ENCODE measurements around the gene DOHH.
"Not testable (repeated sequence)": the region's sequence is repeated elsewhere in the genome, so short reads cannot be mapped to it uniquely, and the experiment has no call there.

The DOHH gene

DNA sequence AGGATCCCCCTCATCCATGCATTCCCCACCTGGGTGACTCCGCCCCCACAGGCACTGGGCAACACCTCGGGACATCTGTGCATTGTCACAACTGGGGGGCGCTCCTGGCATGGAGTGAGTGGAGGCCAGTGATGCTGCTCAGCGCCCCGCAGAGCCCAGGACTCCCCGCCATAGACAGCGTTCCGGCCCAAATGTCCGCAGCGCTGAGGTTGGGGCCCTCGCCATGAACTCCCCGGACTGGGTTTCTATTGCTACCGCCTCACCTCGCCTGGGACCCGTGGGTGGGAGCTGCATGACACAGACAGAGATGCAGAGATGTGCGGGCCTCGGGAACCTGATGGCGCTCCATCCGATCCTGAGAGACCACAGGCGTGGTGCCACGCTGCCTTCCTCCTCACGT lies 10.3 kb upstream of the DOHH start:
- no peak overlapping the region for H3K27ac ChIP-seq (ENCODE audit: low read length)
- H3F3A ChIP-seq (ENCODE audit: insufficient read depth, low read length): no peaks in the 10 kb centered on the region
- TF ChIP-seq EZH2 (optimal IDR thresholded peaks at IDR 0.05; ENCODE audit: low read depth, low read length): no peak
- no peak for TF ChIP-seq EZH2phosphoT487 (IDR thresholded peaks at IDR 0.05; ENCODE audit: low read length)
- TF ChIP-seq, protein P1, sequence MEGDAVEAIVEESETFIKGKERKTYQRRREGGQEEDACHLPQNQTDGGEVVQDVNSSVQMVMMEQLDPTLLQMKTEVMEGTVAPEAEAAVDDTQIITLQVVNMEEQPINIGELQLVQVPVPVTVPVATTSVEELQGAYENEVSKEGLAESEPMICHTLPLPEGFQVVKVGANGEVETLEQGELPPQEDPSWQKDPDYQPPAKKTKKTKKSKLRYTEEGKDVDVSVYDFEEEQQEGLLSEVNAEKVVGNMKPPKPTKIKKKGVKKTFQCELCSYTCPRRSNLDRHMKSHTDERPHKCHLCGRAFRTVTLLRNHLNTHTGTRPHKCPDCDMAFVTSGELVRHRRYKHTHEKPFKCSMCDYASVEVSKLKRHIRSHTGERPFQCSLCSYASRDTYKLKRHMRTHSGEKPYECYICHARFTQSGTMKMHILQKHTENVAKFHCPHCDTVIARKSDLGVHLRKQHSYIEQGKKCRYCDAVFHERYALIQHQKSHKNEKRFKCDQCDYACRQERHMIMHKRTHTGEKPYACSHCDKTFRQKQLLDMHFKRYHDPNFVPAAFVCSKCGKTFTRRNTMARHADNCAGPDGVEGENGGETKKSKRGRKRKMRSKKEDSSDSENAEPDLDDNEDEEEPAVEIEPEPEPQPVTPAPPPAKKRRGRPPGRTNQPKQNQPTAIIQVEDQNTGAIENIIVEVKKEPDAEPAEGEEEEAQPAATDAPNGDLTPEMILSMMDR (IDR thresholded peaks at IDR 0.05; ENCODE audit: low read length): no peak
- peaks cover 6% of the 10 kb centered on the region for H3K4me1 ChIP-seq (ENCODE audit: low read length)
- peaks cover 94% of the 10 kb centered on the region for H3K79me2 ChIP-seq (ENCODE audit: low read length)
- H3K36me3 ChIP-seq (replicated peaks; ENCODE audit: insufficient read depth, low read length): no peaks in the 10 kb centered on the region
- no peaks in the 10 kb centered on the region for H3K27me3 ChIP-seq (replicated peaks; ENCODE audit: insufficient read depth, low read length)
- H3K9me2 ChIP-seq (replicated peaks; ENCODE audit: insufficient read depth, low read length): no peaks in the 10 kb centered on the region
- no peaks in the 10 kb centered on the region for H3K9me3 ChIP-seq (replicated peaks; ENCODE audit: insufficient read depth, low read length)
- DNase-seq: no peak
- no peaks in the 10 kb centered on the region for H4K20me1 ChIP-seq (ENCODE audit: insufficient read depth, low read length)
- H3K4me3 ChIP-seq (ENCODE audit: low read length): no peak overlapping the region
- H2AFZ ChIP-seq (ENCODE audit: low read length): no peak overlapping the region
- H3K4me2 ChIP-seq (ENCODE audit: low read depth, low read length): no peak overlapping the region
- no peak overlapping the region for H3K9ac ChIP-seq (ENCODE audit: low read length)

DNA sequence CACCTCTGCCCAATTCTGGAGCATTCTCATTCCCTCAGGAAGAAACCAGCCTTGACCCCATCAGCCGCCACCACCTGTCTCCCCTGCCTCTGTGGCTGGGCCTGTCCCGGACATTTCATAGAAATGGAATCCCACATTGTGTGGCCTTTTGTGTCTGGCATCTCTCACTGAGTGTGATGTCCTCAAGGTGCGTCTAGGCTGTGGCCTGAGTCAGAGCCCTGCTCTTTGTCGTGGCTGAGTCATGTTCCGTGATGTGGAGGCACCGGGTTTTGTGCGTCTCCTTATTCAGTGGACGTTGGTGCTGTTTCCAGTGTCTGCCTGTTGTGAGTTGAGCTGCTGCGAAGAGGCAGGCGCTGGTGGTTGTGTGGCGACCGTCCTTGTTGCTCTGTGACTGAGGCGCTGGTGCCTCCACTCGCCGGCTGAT lies 9.1 kb upstream of the DOHH start:
- Histone ChIP-seq H4K20me1 (ENCODE audit: insufficient read depth, low read length) (no peaks in the 10 kb centered on the region), H3K27me3 (replicated peaks; ENCODE audit: insufficient read depth, low read length) (no peaks in the 10 kb centered on the region), H3K79me2 (ENCODE audit: low read length) (peaks cover 83% of the 10 kb centered on the region), H3K4me1 (ENCODE audit: low read length) (peaks cover 6% of the 10 kb centered on the region), H3K36me3 (replicated peaks; ENCODE audit: insufficient read depth, low read length) (no peaks in the 10 kb centered on the region), H3K9ac (ENCODE audit: low read length) (no peak overlapping the region), H3F3A (ENCODE audit: insufficient read depth, low read length) (no peaks in the 10 kb centered on the region), H2AFZ (ENCODE audit: low read length) (no peak overlapping the region), H3K4me2 (ENCODE audit: low read depth, low read length) (no peak overlapping the region), H3K27ac (ENCODE audit: low read length) (no peak overlapping the region), H3K9me3 (replicated peaks; ENCODE audit: insufficient read depth, low read length) (no peaks in the 10 kb centered on the region), H3K9me2 (replicated peaks; ENCODE audit: insufficient read depth, low read length) (no peaks in the 10 kb centered on the region), H3K4me3 (ENCODE audit: low read length) (no peak overlapping the region)
- no peak for DNase-seq
- TF ChIP-seq EZH2 (optimal IDR thresholded peaks at IDR 0.05; ENCODE audit: low read depth, low read length) (no peak), EZH2phosphoT487 (IDR thresholded peaks at IDR 0.05; ENCODE audit: low read length) (no peak)
- TF ChIP-seq, protein P1 (IDR thresholded peaks at IDR 0.05; ENCODE audit: low read length): no peak

DNA sequence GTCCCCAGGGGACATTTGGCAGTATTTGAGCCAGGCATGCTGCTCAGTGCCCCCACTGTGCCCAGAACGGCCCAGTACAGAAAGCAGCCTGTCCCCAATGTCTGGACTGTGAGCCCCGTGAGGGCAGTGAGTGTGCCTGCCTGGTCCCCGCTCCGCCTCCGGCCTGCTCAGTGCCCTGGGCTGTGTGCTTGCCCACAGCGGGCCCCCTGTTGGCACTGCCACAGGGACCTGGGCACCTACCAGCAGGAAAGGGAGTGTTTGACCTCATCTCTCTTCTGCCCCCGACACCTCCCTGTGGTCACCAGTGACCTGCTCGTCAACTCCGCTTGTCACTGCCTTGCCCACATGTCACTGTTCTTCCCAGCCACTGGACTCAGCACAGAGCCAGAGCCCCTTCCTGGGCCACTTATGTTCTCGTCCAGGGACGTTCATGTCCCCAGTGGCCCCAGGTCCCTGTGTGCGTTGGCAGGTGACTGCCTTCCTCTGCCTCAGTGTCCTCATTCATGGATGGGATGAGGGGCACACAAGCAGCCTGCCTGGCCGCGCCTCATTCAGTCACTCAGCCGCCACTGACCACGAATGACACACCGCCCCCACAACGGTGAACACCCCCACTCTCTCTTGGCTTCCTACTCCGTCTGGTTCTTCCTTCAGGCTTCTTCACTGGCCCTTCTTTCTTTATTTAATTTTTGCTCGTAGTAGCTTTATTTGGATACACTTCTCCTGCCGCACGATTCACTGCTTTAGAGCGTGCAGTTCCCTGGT lies 8.5 kb upstream of the DOHH start:
- no peak overlapping the region for H3K4me2 ChIP-seq (ENCODE audit: low read depth, low read length)
- no peaks in the 10 kb centered on the region for H3K27me3 ChIP-seq (replicated peaks; ENCODE audit: insufficient read depth, low read length)
- no peak overlapping the region for H2AFZ ChIP-seq (ENCODE audit: low read length)
- no peaks in the 10 kb centered on the region for H3K36me3 ChIP-seq (replicated peaks; ENCODE audit: insufficient read depth, low read length)
- H3K9me2 ChIP-seq (replicated peaks; ENCODE audit: insufficient read depth, low read length): no peaks in the 10 kb centered on the region
- no peaks in the 10 kb centered on the region for H4K20me1 ChIP-seq (ENCODE audit: insufficient read depth, low read length)
- no peak overlapping the region for H3K9ac ChIP-seq (ENCODE audit: low read length)
- no peak overlapping the region for H3K27ac ChIP-seq (ENCODE audit: low read length)
- peaks cover 77% of the 10 kb centered on the region for H3K79me2 ChIP-seq (ENCODE audit: low read length)
- H3F3A ChIP-seq (ENCODE audit: insufficient read depth, low read length): no peaks in the 10 kb centered on the region
- no peak for DNase-seq
- TF ChIP-seq, protein P1 (IDR thresholded peaks at IDR 0.05; ENCODE audit: low read length): no peak
- TF ChIP-seq EZH2phosphoT487 (IDR thresholded peaks at IDR 0.05; ENCODE audit: low read length): no peak
- TF ChIP-seq EZH2 (optimal IDR thresholded peaks at IDR 0.05; ENCODE audit: low read depth, low read length): no peak
- H3K4me3 ChIP-seq (ENCODE audit: low read length): no peak overlapping the region
- H3K4me1 ChIP-seq (ENCODE audit: low read length): peaks cover 6% of the 10 kb centered on the region
- H3K9me3 ChIP-seq (replicated peaks; ENCODE audit: insufficient read depth, low read length): no peaks in the 10 kb centered on the region

DNA sequence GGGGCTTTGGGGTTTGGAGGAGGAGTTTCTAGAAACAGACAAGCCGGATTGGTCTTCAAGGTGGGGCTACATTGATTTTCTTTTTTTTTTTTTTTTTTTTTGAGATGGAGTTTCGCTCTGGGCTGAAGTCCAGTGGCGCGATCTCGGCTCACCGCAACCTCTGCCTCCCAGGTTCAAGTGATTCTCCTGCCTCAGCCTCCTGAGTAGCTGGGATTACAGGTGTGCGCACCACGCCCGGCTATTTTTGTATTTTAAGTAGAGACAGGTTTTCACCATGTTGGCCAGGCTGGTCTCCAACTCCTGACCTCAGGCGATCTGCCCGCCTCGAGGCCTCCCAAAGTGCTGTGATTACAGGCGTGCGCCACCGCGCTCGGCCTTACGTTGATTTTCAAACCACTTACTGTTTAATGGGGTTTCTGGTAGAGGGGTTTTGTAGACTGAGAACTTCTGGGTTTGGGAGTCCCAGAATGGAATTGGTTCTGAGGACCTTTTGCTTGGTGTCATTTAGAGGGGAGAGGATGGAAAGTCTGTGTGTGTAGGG lies 7.7 kb upstream of the DOHH start:
- not testable (repeated sequence) for H2AFZ ChIP-seq (ENCODE audit: low read length); H3F3A ChIP-seq (ENCODE audit: insufficient read depth, low read length); H4K20me1 ChIP-seq (ENCODE audit: insufficient read depth, low read length); H3K4me1 ChIP-seq (ENCODE audit: low read length); H3K9ac ChIP-seq (ENCODE audit: low read length); DNase-seq; H3K27me3 ChIP-seq (replicated peaks; ENCODE audit: insufficient read depth, low read length); H3K4me3 ChIP-seq (ENCODE audit: low read length); H3K9me3 ChIP-seq (replicated peaks; ENCODE audit: insufficient read depth, low read length); H3K36me3 ChIP-seq (replicated peaks; ENCODE audit: insufficient read depth, low read length); H3K27ac ChIP-seq (ENCODE audit: low read length); H3K4me2 ChIP-seq (ENCODE audit: low read depth, low read length); H3K9me2 ChIP-seq (replicated peaks; ENCODE audit: insufficient read depth, low read length)
- peaks cover 69% of the 10 kb centered on the region for H3K79me2 ChIP-seq (ENCODE audit: low read length)

All from MM.1S (cell line).